Mesodermal cell (in vitro differentiated cells): ENCODE data around the gene TBC1D19.

ENCODE experiments used
- H3K27ac ChIP-seq: 2 replicates; pipeline ENCODE4 v1.7.0; 2013; ENCODE audit warnings: mild to moderate bottlenecking, low read depth, low read length, moderate library complexity; ENCODE audit not compliant: severe bottlenecking
- H3K36me3 ChIP-seq: 2 replicates; pipeline ENCODE4 v1.7.1; 2013; ENCODE audit warnings: mild to moderate bottlenecking, low read length, moderate library complexity; ENCODE audit not compliant: control insufficient read depth, insufficient read depth
- H3K4me1 ChIP-seq: one replicate; pipeline ENCODE4 v1.7.1; 2013; ENCODE audit warnings: mild to moderate bottlenecking, low read length; ENCODE audit not compliant: insufficient read depth, control insufficient read depth, poor library complexity, severe bottlenecking
- H3K4me3 ChIP-seq: 2 replicates; pipeline ENCODE4 v1.7.0; 2013; ENCODE audit warnings: low read length, control low read depth, mild to moderate bottlenecking; ENCODE audit not compliant: insufficient read depth, poor library complexity, severe bottlenecking; ENCODE audit errors: extremely low read depth
- H3K9me3 ChIP-seq: 2 replicates; pipeline ENCODE4 v1.7.1; 2013; ENCODE audit warnings: mild to moderate bottlenecking, low read length, moderate library complexity; ENCODE audit not compliant: control insufficient read depth
- WGBS, 2 experiments: methylation state at CpG; one replicate each; pipeline ENCODE4 v1.1.5; 2013; ENCODE audit warnings: missing lambda C conversion rate in 2 of 2; ENCODE audit not compliant: insufficient coverage in 2 of 2; 5-methylcytosine and 5-hydroxymethylcytosine counted together

TBC1D19 gene

GRCh38 chr4:26594778-26595177 lies 10.9 kb downstream of the TBC1D19 start:
- Histone ChIP-seq H3K36me3 (no peaks in the 10 kb centered on the region), H3K4me1 (no peaks in the 10 kb centered on the region), H3K27ac (no peak overlapping the region), H3K4me3 (no peak overlapping the region), H3K9me3 (no peaks in the 10 kb centered on the region)
- WGBS, 2 experiments = 87 to 100% methylated on average over 1 to 5 of the region's 6 CpGs

- Histone ChIP-seq H3K4me1 (no peaks in the 10 kb centered on the region), H3K27ac (no peak overlapping the region), H3K36me3 (no peaks in the 10 kb centered on the region), H3K4me3 (no peak overlapping the region), H3K9me3 (no peaks in the 10 kb centered on the region)
- 67% methylated on average over 1 of the region's 1 CpG; no CpG with 5 or more reads in 1 of the 2 experiments for WGBS, 2 experiments
These were observed 13.0 kb downstream of the TBC1D19 start for GRCh38 chr4:26596843-26597242.

GRCh38 chr4:26601204-26601603 lies 17.3 kb downstream of the TBC1D19 start:
- Histone ChIP-seq H3K27ac (no peak overlapping the region), H3K36me3 (no peaks in the 10 kb centered on the region), H3K4me3 (no peak overlapping the region), H3K4me1 (no peaks in the 10 kb centered on the region), H3K9me3 (no peaks in the 10 kb centered on the region)
- no CpG with 5 or more reads among the region's 1 CpG for WGBS, 2 experiments

- no peaks in the 10 kb centered on the region for H3K36me3 ChIP-seq
- no peak overlapping the region for H3K4me3 ChIP-seq
- H3K27ac ChIP-seq = no peak overlapping the region
- no peaks in the 10 kb centered on the region for H3K9me3 ChIP-seq
- H3K4me1 ChIP-seq = no peaks in the 10 kb centered on the region
- 80% methylated on average over 1 of the region's 2 CpGs; no CpG with 5 or more reads in 1 of the 2 experiments for WGBS, 2 experiments
These were observed 23.9 kb downstream of the TBC1D19 start for GRCh38 chr4:26607776-26608175.

GRCh38 chr4:26609391-26609790 lies 25.5 kb downstream of the TBC1D19 start:
- Histone ChIP-seq H3K4me1 (no peaks in the 10 kb centered on the region), H3K27ac (no peak overlapping the region), H3K4me3 (no peak overlapping the region), H3K36me3 (no peaks in the 10 kb centered on the region), H3K9me3 (no peaks in the 10 kb centered on the region)

- Histone ChIP-seq H3K27ac (no peak overlapping the region), H3K4me3 (no peak overlapping the region), H3K9me3 (no peaks in the 10 kb centered on the region), H3K36me3 (no peaks in the 10 kb centered on the region), H3K4me1 (no peaks in the 10 kb centered on the region)
- WGBS, 2 experiments = 80% methylated on average over 1 of the region's 2 CpGs; no CpG with 5 or more reads in 1 of the 2 experiments
These were observed 26.0 kb downstream of the TBC1D19 start for GRCh38 chr4:26609868-26610267.

GRCh38 chr4:26611372-26611771 lies 27.5 kb downstream of the TBC1D19 start:
- H3K27ac ChIP-seq = no peak overlapping the region
- no peaks in the 10 kb centered on the region for H3K9me3 ChIP-seq
- H3K4me3 ChIP-seq = no peak overlapping the region

GRCh38 chr4:26611885-26612284 lies 28.0 kb downstream of the TBC1D19 start:
- H3K9me3 ChIP-seq = no peaks in the 10 kb centered on the region
- no peaks in the 10 kb centered on the region for H3K36me3 ChIP-seq
- no peak overlapping the region for H3K27ac ChIP-seq
- WGBS, 2 experiments = 80 to 100% methylated on average over 1 of the region's 1 CpG
- H3K4me3 ChIP-seq = no peak overlapping the region
- no peaks in the 10 kb centered on the region for H3K4me1 ChIP-seq

More at GRCh38 chr4:26611372-26611771, 27.5 kb downstream of the TBC1D19 start:
- Histone ChIP-seq H3K36me3 (no peaks in the 10 kb centered on the region), H3K4me1 (no peaks in the 10 kb centered on the region)

GRCh38 chr4:26613237-26613636 lies 29.4 kb downstream of the TBC1D19 start:
- H3K4me3 ChIP-seq = no peak overlapping the region
- WGBS, 2 experiments = no CpG with 5 or more reads among the region's 1 CpG
- H3K4me1 ChIP-seq = no peaks in the 10 kb centered on the region
- no peaks in the 10 kb centered on the region for H3K36me3 ChIP-seq
- H3K9me3 ChIP-seq = no peaks in the 10 kb centered on the region
- H3K27ac ChIP-seq = no peak overlapping the region

- WGBS, 2 experiments = 83 to 100% methylated on average over 2 to 3 of the region's 3 CpGs
These were observed 29.9 kb downstream of the TBC1D19 start for GRCh38 chr4:26613735-26614134.

GRCh38 chr4:26619784-26620183 lies 35.9 kb downstream of the TBC1D19 start:
- H3K4me3 ChIP-seq = no peak overlapping the region
- H3K36me3 ChIP-seq = peaks cover 3% of the 10 kb centered on the region
- peaks cover 8% of the 10 kb centered on the region for H3K4me1 ChIP-seq
- H3K27ac ChIP-seq = no peak overlapping the region
- no peaks in the 10 kb centered on the region for H3K9me3 ChIP-seq

More at GRCh38 chr4:26613735-26614134, 29.9 kb downstream of the TBC1D19 start:
- Histone ChIP-seq H3K36me3 (no peaks in the 10 kb centered on the region), H3K27ac (no peak overlapping the region), H3K9me3 (no peaks in the 10 kb centered on the region), H3K4me3 (no peak overlapping the region), H3K4me1 (no peaks in the 10 kb centered on the region)

GRCh38 chr4:26621366-26621765 lies 37.5 kb downstream of the TBC1D19 start:
- no peaks in the 10 kb centered on the region for H3K9me3 ChIP-seq
- H3K4me1 ChIP-seq = peaks cover 8% of the 10 kb centered on the region
- no peak overlapping the region for H3K4me3 ChIP-seq
- peaks cover 3% of the 10 kb centered on the region for H3K36me3 ChIP-seq
- H3K27ac ChIP-seq = no peak overlapping the region
- WGBS, 2 experiments = 100% methylated on average over 1 of the region's 3 CpGs; no CpG with 5 or more reads in 1 of the 2 experiments
